Stimulated activated effector memory CD8-positive, alpha-beta T cell treated with anti-CD3 and anti-CD28 coated beads, Interleukin-12 subunit alpha, Interleukin-12 subunit beta, amount 100 ng/mL, for 72 hours (primary cell): Measurements from ENCODE around the gene ARHGAP28.
"Not testable (repeated sequence)": the region's sequence is repeated elsewhere in the genome, so short reads cannot be mapped to it uniquely, and the experiment has no call there.

Experiments used
- ATAC-seq: fragments of 150-1000 bp; cut with Tn5 transposase; 2 replicates; pipeline ENCODE4 v1.10.0; 2021
- DNase-seq, 2 donors: peaks; one replicate each; pipeline ENCODE4 v3.0.0; 2021 to 2022; ENCODE audit warnings: low spot score in 2 of 2
- H3K27ac Mint-ChIP-seq: one replicate; pipeline ENCODE4 v1.8.0; 2022; ENCODE audit warnings: mild to moderate bottlenecking, mixed read lengths
- H3K36me3 Mint-ChIP-seq: one replicate; pipeline ENCODE4 v1.8.0; 2022; ENCODE audit warnings: mild to moderate bottlenecking, mixed read lengths
- H3K4me1 Mint-ChIP-seq: one replicate; pipeline ENCODE4 v1.8.0; 2022; ENCODE audit warnings: mixed read lengths
- H3K4me3 Mint-ChIP-seq: one replicate; pipeline ENCODE4 v1.8.0; 2022; ENCODE audit warnings: mild to moderate bottlenecking, mixed read lengths
- H3K9me3 Mint-ChIP-seq: one replicate; pipeline ENCODE4 v1.8.0; 2022; ENCODE audit warnings: mixed read lengths

Gene ARHGAP28

DNA sequence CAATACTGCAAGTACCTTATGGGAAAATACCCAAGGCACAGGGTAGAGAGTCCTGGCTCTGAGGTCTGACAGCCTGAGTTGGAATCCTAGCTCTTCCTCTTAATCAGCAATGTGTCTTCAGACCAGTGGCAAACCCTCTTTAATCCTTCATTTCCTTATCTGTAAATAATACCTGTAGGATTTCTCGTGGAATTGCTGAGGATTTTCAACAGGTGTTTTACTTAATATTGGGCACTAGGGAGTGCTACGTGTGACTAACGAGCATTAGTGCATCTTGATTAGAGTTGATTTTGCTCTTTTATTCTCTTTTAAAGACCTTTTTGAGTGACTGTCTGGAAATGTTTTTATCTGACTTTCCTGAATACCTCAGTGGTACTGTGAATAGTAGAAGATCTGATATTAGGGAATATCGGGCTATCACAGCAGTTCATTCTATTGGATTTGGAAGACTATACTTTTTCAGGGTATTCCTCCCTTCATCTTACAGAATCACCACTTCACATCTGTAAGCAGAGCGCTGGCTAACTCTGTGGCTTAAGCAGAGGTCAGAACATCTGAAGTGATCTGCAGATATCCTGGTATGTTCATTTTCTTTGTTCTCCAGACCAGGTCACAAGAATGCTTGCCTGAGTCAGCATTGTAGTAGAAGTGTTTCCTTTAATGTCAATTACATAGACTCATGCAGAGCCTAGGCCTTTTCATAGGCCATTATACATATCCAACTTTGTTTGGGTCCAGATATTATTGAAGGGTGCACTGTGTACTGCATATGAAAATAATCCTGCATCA, 49.1 kb downstream of the ARHGAP28 start:
- DNase-seq (no peak), ATAC-seq (no peak)
- Mint-ChIP-seq H3K9me3 (peaks cover 16% of the 10 kb centered on the region), H3K36me3 (no peaks in the 10 kb centered on the region), H3K4me1 (no peaks in the 10 kb centered on the region), H3K27ac (no peak overlapping the region), H3K4me3 (no peak overlapping the region)

- H3K27ac Mint-ChIP-seq = no peak overlapping the region
- H3K4me1 Mint-ChIP-seq = no peaks in the 10 kb centered on the region
- no peak overlapping the region for H3K4me3 Mint-ChIP-seq
- ATAC-seq (peak; percentile 26), DNase-seq (no peak)
- no peaks in the 10 kb centered on the region for H3K36me3 Mint-ChIP-seq
- H3K9me3 Mint-ChIP-seq = peaks cover 15% of the 10 kb centered on the region
These were observed 51.7 kb downstream of the ARHGAP28 start for GRCh38 chr18:6781142-6781714.

DNA sequence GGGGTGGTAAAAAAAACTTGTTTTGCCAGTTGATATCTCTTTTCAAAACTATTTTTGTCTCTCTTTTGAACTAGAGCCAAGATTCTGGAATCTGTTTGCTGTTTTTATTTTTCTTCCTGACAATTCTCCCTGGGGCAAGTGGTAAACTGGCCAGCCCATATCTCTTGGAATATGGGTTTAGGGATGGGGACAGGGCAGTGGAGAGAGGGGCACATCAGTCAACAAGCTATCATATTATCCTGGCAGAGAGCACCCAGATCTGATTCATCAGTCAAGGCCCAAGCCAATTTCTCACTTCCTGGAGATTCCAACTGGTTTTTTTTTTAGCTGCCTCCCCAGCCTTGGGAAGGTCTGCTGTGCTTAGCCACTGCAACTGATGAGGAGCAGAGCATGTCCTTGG, 52.3 kb downstream of the ARHGAP28 start:
- Mint-ChIP-seq H3K4me1 (no peaks in the 10 kb centered on the region), H3K36me3 (no peaks in the 10 kb centered on the region), H3K27ac (no peak overlapping the region), H3K4me3 (no peak overlapping the region), H3K9me3 (peaks cover 10% of the 10 kb centered on the region)
- DNase-seq (no peak), ATAC-seq (no peak)

GRCh38 chr18:6782861-6783260, 53.3 kb downstream of the ARHGAP28 start:
- DNase-seq (no peak), ATAC-seq (no peak)
- H3K36me3 Mint-ChIP-seq = no peaks in the 10 kb centered on the region
- H3K4me3 Mint-ChIP-seq = no peak overlapping the region
- no peak overlapping the region for H3K27ac Mint-ChIP-seq
- H3K9me3 Mint-ChIP-seq = peaks cover 7% of the 10 kb centered on the region
- H3K4me1 Mint-ChIP-seq = no peaks in the 10 kb centered on the region

GRCh38 chr18:6784046-6784445, 54.5 kb downstream of the ARHGAP28 start:
- Mint-ChIP-seq H3K4me3 (no peak overlapping the region), H3K4me1 (no peaks in the 10 kb centered on the region), H3K36me3 (no peaks in the 10 kb centered on the region), H3K27ac (no peak overlapping the region), H3K9me3 (peaks cover 7% of the 10 kb centered on the region)
- DNase-seq (no peak), ATAC-seq (no peak)

DNA sequence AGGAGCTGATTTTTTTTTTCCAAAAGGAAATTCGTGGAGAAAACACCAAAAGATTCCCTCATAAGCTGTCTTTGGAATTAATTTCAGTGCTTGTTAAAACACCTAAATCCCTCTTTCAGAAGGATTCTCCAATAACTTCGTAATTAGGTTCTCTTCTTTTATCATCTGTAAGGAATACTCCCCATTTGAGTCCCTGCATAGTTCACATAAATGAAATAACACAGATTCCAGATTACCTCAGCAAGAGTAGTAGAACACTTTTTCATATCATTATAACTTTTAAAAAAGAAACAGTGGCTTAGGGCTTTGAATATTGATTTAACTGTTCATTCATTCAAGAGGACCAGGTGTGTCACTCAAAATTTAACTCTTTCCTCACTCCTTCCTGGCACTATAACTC, 55.5 kb downstream of the ARHGAP28 start:
- H3K9me3 Mint-ChIP-seq = peaks cover 7% of the 10 kb centered on the region
- DNase-seq = no peak
- no peak for ATAC-seq
- no peak overlapping the region for H3K27ac Mint-ChIP-seq
- no peak overlapping the region for H3K4me3 Mint-ChIP-seq
- no peaks in the 10 kb centered on the region for H3K36me3 Mint-ChIP-seq
- no peaks in the 10 kb centered on the region for H3K4me1 Mint-ChIP-seq

- Mint-ChIP-seq H3K4me1 (no peaks in the 10 kb centered on the region), H3K27ac (no peak overlapping the region), H3K4me3 (no peak overlapping the region), H3K9me3 (peaks cover 10% of the 10 kb centered on the region), H3K36me3 (no peaks in the 10 kb centered on the region)
- ATAC-seq = no peak
- no peak for DNase-seq
These were observed 55.9 kb downstream of the ARHGAP28 start for GRCh38 chr18:6785411-6785810.

DNA sequence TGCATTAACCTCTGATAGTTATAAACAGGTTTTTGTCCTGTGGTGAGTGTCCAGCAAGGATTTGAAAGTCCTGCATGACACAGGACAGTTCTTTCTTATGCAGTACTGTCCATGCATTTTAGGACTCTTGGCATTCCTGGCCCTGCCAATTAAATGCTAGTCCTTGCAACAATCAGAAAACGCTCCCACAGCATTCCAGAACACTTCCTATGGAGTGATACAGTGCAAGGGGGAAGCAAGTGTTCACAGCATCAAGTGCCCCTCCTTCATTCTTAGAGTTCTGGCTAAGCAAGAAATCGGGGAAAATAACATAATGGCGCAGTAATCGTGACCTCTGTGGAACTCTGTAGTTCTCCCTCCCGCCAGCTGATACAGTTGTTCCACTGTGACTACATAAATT, 62.9 kb downstream of the ARHGAP28 start:
- no peak overlapping the region for H3K4me3 Mint-ChIP-seq
- no peak overlapping the region for H3K27ac Mint-ChIP-seq
- no peaks in the 10 kb centered on the region for H3K36me3 Mint-ChIP-seq
- no peaks in the 10 kb centered on the region for H3K4me1 Mint-ChIP-seq
- peaks cover 16% of the 10 kb centered on the region for H3K9me3 Mint-ChIP-seq
- no peak for ATAC-seq
- DNase-seq = no peak

DNA sequence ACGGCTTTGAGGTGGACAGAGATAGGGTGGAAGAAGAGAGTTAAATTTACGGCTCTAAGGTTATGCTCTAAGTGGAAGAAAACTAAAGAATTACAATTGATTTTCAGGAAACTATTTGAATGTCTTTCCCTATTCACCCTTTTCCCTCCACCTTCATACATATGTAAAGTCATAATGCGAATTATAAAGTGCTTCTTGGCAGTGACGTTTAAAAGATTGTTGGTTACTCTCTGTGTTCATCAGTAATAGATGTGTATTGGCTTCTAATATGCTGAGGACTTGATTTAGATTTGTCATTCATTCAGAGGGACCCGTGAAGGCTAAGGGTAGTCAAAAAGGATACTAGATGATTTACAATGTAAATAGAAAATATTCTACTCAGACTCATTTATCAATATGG, 63.9 kb downstream of the ARHGAP28 start:
- ATAC-seq (no peak), DNase-seq (no peak)
- Mint-ChIP-seq H3K27ac (no peak overlapping the region), H3K36me3 (no peaks in the 10 kb centered on the region), H3K9me3 (peaks cover 12% of the 10 kb centered on the region), H3K4me1 (no peaks in the 10 kb centered on the region), H3K4me3 (no peak overlapping the region)

GRCh38 chr18:6793986-6794385, 64.5 kb downstream of the ARHGAP28 start:
- ATAC-seq (no peak), DNase-seq (no peak)
- Mint-ChIP-seq H3K27ac (no peak overlapping the region), H3K9me3 (peaks cover 12% of the 10 kb centered on the region), H3K4me3 (no peak overlapping the region), H3K36me3 (no peaks in the 10 kb centered on the region), H3K4me1 (no peaks in the 10 kb centered on the region)

DNA sequence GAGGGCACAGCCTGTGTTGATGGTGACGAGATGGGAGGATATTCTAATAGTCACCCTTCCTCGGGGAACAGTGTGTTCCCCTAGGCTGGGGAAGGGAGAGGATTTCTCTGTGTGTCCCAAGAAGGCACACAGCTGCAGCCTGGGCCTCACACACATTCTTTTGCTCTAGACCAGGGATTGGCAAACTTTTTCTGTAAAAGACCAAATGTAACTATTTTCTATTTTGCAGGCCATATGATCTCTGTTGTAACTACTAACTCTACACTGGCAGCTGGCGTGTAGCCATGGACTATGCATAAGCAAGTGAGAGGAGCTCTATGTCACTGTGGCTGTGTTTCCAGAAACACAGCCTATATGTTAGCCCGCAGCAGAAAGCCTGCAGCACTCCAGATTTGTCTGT, 65.8 kb downstream of the ARHGAP28 start:
- no peak for DNase-seq
- H3K4me3 Mint-ChIP-seq = no peak overlapping the region
- no peak overlapping the region for H3K27ac Mint-ChIP-seq
- no peaks in the 10 kb centered on the region for H3K36me3 Mint-ChIP-seq
- H3K9me3 Mint-ChIP-seq = peaks cover 10% of the 10 kb centered on the region
- no peak for ATAC-seq
- H3K4me1 Mint-ChIP-seq = no peaks in the 10 kb centered on the region

- ATAC-seq (no peak), DNase-seq (no peak)
- H3K4me3 Mint-ChIP-seq = no peak overlapping the region
- H3K27ac Mint-ChIP-seq = no peak overlapping the region
- H3K36me3 Mint-ChIP-seq = no peaks in the 10 kb centered on the region
- H3K9me3 Mint-ChIP-seq = peaks cover 7% of the 10 kb centered on the region
- H3K4me1 Mint-ChIP-seq = no peaks in the 10 kb centered on the region
These were observed 67.0 kb downstream of the ARHGAP28 start for GRCh38 chr18:6796511-6796910.

DNA sequence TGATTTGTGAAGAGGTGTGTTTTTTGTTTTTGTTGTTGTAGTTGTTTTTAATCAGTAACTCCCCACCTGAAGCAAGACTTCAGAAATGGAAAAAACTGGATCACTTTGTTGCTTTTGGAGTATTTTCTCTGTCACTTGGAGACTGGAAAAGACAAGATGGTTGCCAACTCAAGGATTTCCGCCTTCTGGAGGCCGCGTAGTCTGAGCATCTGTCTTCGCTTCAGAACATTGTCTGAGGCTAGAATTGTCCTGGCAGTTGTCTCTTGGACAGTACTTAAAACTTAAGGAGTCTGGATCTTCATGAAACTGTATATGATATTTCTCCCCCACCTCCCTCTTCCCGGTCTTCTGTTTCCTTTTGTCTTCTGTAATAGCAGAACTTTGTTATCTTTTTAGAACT, 67.7 kb downstream of the ARHGAP28 start:
- Mint-ChIP-seq H3K4me3 (no peak overlapping the region), H3K36me3 (no peaks in the 10 kb centered on the region), H3K4me1 (no peaks in the 10 kb centered on the region), H3K9me3 (peaks cover 11% of the 10 kb centered on the region), H3K27ac (no peak overlapping the region)
- no peak for ATAC-seq
- DNase-seq = no peak

GRCh38 chr18:6798896-6799295, 69.4 kb downstream of the ARHGAP28 start:
- H3K9me3 Mint-ChIP-seq = peaks cover 8% of the 10 kb centered on the region

GRCh38 chr18:6800309-6800708, 70.8 kb downstream of the ARHGAP28 start:
- not testable (repeated sequence) for H3K4me3 Mint-ChIP-seq, ATAC-seq, H3K4me1 Mint-ChIP-seq, H3K9me3 Mint-ChIP-seq, H3K27ac Mint-ChIP-seq, H3K36me3 Mint-ChIP-seq, DNase-seq

More at GRCh38 chr18:6798896-6799295, 69.4 kb downstream of the ARHGAP28 start:
- Mint-ChIP-seq H3K27ac (no peak overlapping the region), H3K4me3 (no peak overlapping the region), H3K36me3 (no peaks in the 10 kb centered on the region), H3K4me1 (no peaks in the 10 kb centered on the region)
- ATAC-seq = no peak
- no peak for DNase-seq

- H3K36me3 Mint-ChIP-seq = no peaks in the 10 kb centered on the region
- H3K27ac Mint-ChIP-seq = no peak overlapping the region
These were observed 78.2 kb downstream of the ARHGAP28 start for GRCh38 chr18:6807515-6808257.

More at GRCh38 chr18:6807515-6808257, 78.2 kb downstream of the ARHGAP28 start:
- Mint-ChIP-seq H3K4me1 (no peaks in the 10 kb centered on the region), H3K4me3 (no peak overlapping the region), H3K9me3 (peaks cover 12% of the 10 kb centered on the region)
- DNase-seq (no peak), ATAC-seq (no peak)
